GM12874 (cell line): ENCODE data around the gene RPL10.

ENCODE experiments used
- TF ChIP-seq, protein P1 (sequence below): IDR thresholded peaks from 2 replicates; pipeline ENCODE4 v1.5.1; 2011; ENCODE audit warnings: low read depth, mild to moderate bottlenecking, control low read depth, low read length, moderate library complexity; ENCODE audit not compliant: insufficient read depth

Gene RPL10

GRCh38 chrX:154352012-154352401 is 46.2 kb upstream of the RPL10 start:
- TF ChIP-seq, protein P1, sequence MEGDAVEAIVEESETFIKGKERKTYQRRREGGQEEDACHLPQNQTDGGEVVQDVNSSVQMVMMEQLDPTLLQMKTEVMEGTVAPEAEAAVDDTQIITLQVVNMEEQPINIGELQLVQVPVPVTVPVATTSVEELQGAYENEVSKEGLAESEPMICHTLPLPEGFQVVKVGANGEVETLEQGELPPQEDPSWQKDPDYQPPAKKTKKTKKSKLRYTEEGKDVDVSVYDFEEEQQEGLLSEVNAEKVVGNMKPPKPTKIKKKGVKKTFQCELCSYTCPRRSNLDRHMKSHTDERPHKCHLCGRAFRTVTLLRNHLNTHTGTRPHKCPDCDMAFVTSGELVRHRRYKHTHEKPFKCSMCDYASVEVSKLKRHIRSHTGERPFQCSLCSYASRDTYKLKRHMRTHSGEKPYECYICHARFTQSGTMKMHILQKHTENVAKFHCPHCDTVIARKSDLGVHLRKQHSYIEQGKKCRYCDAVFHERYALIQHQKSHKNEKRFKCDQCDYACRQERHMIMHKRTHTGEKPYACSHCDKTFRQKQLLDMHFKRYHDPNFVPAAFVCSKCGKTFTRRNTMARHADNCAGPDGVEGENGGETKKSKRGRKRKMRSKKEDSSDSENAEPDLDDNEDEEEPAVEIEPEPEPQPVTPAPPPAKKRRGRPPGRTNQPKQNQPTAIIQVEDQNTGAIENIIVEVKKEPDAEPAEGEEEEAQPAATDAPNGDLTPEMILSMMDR = no peak

DNA sequence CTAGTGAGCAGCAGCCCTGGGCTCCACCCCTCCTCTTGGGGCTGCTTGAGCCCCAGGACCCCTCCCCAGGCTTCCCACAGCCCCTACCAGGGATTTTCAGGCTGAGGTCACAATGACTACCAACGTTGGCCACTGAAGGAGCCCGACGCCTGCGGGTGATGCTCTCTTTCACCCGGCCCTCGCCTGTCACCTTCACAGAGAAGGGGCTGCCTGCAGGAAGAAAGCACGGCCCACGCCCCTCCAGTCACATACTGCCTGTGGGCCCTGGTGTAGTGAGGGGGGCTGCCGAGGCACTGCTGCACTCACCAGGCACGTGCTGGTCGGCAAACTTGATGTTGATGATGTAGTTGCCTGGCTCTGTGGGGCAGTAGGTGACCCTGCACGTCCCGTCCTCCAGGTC is 45.7 kb upstream of the RPL10 start:
- TF ChIP-seq, protein P1 = no peak

DNA sequence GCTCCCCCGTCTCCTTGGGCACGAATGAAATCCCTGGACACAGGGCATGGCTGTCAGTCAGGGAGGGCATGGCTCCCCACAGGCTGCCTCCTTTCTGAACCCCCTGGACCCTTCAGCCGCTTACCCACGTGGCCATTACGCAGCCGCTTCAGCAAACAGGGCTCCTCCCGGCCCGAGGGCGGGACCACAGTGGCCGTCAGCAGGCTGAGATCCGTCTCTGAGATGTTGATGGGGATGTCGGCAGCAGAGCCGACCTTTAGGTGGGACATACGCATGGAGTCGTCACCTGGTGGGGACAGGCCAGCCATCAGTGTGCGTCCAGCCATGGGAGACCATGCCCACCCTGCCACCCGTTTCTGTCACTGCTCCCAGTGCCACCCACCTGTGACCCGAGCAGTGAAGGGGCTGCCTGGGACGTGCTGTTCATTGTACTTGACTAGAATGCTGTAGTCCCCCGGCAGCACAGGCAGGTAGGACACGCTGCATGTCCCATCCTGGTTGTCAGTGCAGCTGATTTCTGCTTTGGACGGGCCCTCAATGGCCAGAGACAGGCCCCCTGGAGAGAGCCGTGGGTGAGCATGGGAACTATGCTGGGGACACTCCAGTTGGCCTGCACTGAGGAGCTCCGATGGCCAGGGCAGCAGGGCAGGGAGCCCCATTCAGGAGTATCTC is 44.9 kb upstream of the RPL10 start:
- TF ChIP-seq, protein P1 = no peak

DNA sequence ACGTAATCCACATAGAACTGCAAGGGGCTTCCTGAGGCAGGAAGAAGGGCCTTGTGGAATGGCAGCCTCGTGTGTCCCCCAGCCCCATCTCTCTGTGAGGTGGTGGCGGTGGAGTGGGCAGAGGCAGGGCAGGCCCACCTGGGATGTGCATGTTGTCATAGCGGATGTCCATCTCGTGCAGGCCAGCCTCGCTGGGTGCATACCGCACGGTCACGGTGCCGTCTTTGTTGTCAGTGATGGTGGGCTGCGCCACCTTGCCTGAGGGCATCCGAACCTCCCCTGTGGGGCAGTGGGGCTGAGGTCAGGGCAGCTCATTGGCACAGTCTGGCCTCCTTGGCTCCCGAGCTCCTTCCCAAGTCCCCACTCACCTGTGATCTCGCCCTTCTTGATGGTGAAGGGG is 44.2 kb upstream of the RPL10 start:
- TF ChIP-seq, protein P1 = no peak

- TF ChIP-seq, protein P1 = no peak
These were observed 43.7 kb upstream of the RPL10 start for GRCh38 chrX:154354516-154354915.

- TF ChIP-seq, protein P1 = no peak
These were observed 42.9 kb upstream of the RPL10 start for GRCh38 chrX:154355094-154355775.

DNA sequence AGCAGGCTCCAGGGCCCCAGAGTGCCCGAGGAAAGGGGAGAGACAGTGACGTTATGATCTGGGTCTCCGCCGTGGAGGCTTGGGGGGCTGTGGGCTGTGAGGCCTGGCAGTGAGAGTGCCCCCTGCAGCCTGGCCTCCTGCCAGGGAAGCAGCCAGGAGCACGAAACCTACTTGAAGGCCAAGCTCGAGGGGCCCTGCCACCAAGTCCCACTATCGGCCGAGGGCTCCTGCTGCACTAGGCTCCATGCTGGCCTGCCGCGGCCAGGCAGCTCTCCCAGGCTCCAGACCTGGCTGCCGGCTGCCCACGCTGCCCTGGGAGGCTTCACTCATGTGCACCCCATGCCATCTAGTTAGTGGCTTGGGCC is 42.4 kb upstream of the RPL10 start:
- TF ChIP-seq, protein P1 = no peak
